Measurements from ENCODE around the gene EFNA1.
"Not testable (repeated sequence)": the region's sequence is repeated elsewhere in the genome, so short reads cannot be mapped to it uniquely, and the experiment has no call there.

EFNA1 gene

GRCh38 chr1:155158991-155159390, 31.3 kb downstream of the EFNA1 start:
- Histone ChIP-seq H3K4me2 (ENCODE audit: low read length) (no peak overlapping the region), H3K79me2 (ENCODE audit: control insufficient read depth, low read length) (no peaks in the 10 kb centered on the region), H3F3A (ENCODE audit: control insufficient read depth, insufficient read depth) (0 out of 2 replicates have a peak, but pooled peaks cover 3% of the 10 kb centered on the region), H3K27me3 (ENCODE audit: control insufficient read depth, low read length) (peaks cover 2% of the 10 kb centered on the region; the same call in 1 of the 2 replicates), H3K4me1 (ENCODE audit: control insufficient read depth, low read length) (no peaks in the 10 kb centered on the region), H3K4me3 (ENCODE audit: low read length) (no peak overlapping the region), H4K20me1 (ENCODE audit: control insufficient read depth, insufficient read depth, low read depth, low read length) (no peaks in the 10 kb centered on the region), H3K36me3 (ENCODE audit: control insufficient read depth, low read length) (no peaks in the 10 kb centered on the region), H3K27ac (ENCODE audit: low read depth, low read length) (no peak overlapping the region), H3K9me3 (ENCODE audit: control insufficient read depth, insufficient read depth, low read length) (no peaks in the 10 kb centered on the region), H3K9me2 (replicated peaks; ENCODE audit: control insufficient read depth, low read length) (no peaks in the 10 kb centered on the region)
- no peak for TF ChIP-seq CTCF (IDR thresholded peaks at IDR 0.05; ENCODE audit: low read depth, low read length, poor library complexity, severe bottlenecking)
- no peak for TF ChIP-seq EZH2phosphoT487 (IDR thresholded peaks at IDR 0.05; ENCODE audit: borderline replicate concordance, low read length)

- Histone ChIP-seq H3K9me2 (replicated peaks; ENCODE audit: control insufficient read depth, low read length) (no peaks in the 10 kb centered on the region), H3K4me1 (ENCODE audit: control insufficient read depth, low read length) (peaks cover 4% of the 10 kb centered on the region; the same call in 1 of the 2 replicates), H3K4me2 (ENCODE audit: low read length) (no peak overlapping the region), H3K79me2 (ENCODE audit: control insufficient read depth, low read length) (no peaks in the 10 kb centered on the region), H3K9me3 (ENCODE audit: control insufficient read depth, insufficient read depth, low read length) (no peaks in the 10 kb centered on the region), H4K20me1 (ENCODE audit: control insufficient read depth, insufficient read depth, low read depth, low read length) (no peaks in the 10 kb centered on the region), H3K36me3 (ENCODE audit: control insufficient read depth, low read length) (no peaks in the 10 kb centered on the region), H3K4me3 (ENCODE audit: low read length) (no peak overlapping the region), H3F3A (ENCODE audit: control insufficient read depth, insufficient read depth) (0 out of 2 replicates have a peak, but pooled peaks cover 3% of the 10 kb centered on the region), H3K27ac (ENCODE audit: low read depth, low read length) (no peak overlapping the region), H3K27me3 (ENCODE audit: control insufficient read depth, low read length) (peaks cover 1% of the 10 kb centered on the region; the same call in 1 of the 2 replicates)
- TF ChIP-seq CTCF (IDR thresholded peaks at IDR 0.05; ENCODE audit: low read depth, low read length, poor library complexity, severe bottlenecking) (no peak), EZH2phosphoT487 (IDR thresholded peaks at IDR 0.05; ENCODE audit: borderline replicate concordance, low read length) (no peak)
These were observed 32.5 kb downstream of the EFNA1 start for GRCh38 chr1:155160128-155160527.

- H3K9me3 ChIP-seq (ENCODE audit: control insufficient read depth, insufficient read depth, low read length); H3K27ac ChIP-seq (ENCODE audit: low read depth, low read length); H3F3A ChIP-seq (ENCODE audit: control insufficient read depth, insufficient read depth); H3K36me3 ChIP-seq (ENCODE audit: control insufficient read depth, low read length); H4K20me1 ChIP-seq (ENCODE audit: control insufficient read depth, insufficient read depth, low read depth, low read length); H3K9me2 ChIP-seq (replicated peaks; ENCODE audit: control insufficient read depth, low read length); H3K79me2 ChIP-seq (ENCODE audit: control insufficient read depth, low read length); H3K27me3 ChIP-seq (ENCODE audit: control insufficient read depth, low read length); H3K4me3 ChIP-seq (ENCODE audit: low read length); H3K4me2 ChIP-seq (ENCODE audit: low read length): not testable (repeated sequence)
- peaks cover 28% of the 10 kb centered on the region for H3K4me1 ChIP-seq (ENCODE audit: control insufficient read depth, low read length)
These were observed 35.0 kb downstream of the EFNA1 start for GRCh38 chr1:155162631-155163030.

GRCh38 chr1:155163785-155164184, 36.1 kb downstream of the EFNA1 start:
- H3K4me2 ChIP-seq (ENCODE audit: low read length); H3K27ac ChIP-seq (ENCODE audit: low read depth, low read length); H3K4me3 ChIP-seq (ENCODE audit: low read length); H3K36me3 ChIP-seq (ENCODE audit: control insufficient read depth, low read length); H3K27me3 ChIP-seq (ENCODE audit: control insufficient read depth, low read length); H3K9me3 ChIP-seq (ENCODE audit: control insufficient read depth, insufficient read depth, low read length); H3F3A ChIP-seq (ENCODE audit: control insufficient read depth, insufficient read depth); H3K9me2 ChIP-seq (replicated peaks; ENCODE audit: control insufficient read depth, low read length); H3K79me2 ChIP-seq (ENCODE audit: control insufficient read depth, low read length); H4K20me1 ChIP-seq (ENCODE audit: control insufficient read depth, insufficient read depth, low read depth, low read length): not testable (repeated sequence)
- H3K4me1 ChIP-seq (ENCODE audit: control insufficient read depth, low read length), result peaks cover 33% of the 10 kb centered on the region

GRCh38 chr1:155164625-155165024, 36.9 kb downstream of the EFNA1 start:
- H3K79me2 ChIP-seq (ENCODE audit: control insufficient read depth, low read length); H4K20me1 ChIP-seq (ENCODE audit: control insufficient read depth, insufficient read depth, low read depth, low read length); H3F3A ChIP-seq (ENCODE audit: control insufficient read depth, insufficient read depth); H3K9me3 ChIP-seq (ENCODE audit: control insufficient read depth, insufficient read depth, low read length); H3K4me2 ChIP-seq (ENCODE audit: low read length); H3K27ac ChIP-seq (ENCODE audit: low read depth, low read length); H3K9me2 ChIP-seq (replicated peaks; ENCODE audit: control insufficient read depth, low read length); H3K27me3 ChIP-seq (ENCODE audit: control insufficient read depth, low read length); H3K4me3 ChIP-seq (ENCODE audit: low read length): not testable (repeated sequence)
- H3K36me3 ChIP-seq (ENCODE audit: control insufficient read depth, low read length), result peaks cover 13% of the 10 kb centered on the region
- H3K4me1 ChIP-seq (ENCODE audit: control insufficient read depth, low read length), result peaks cover 33% of the 10 kb centered on the region
